ENCODE data around the gene ZNF133. TPM values are rescaled to one million over a fixed set of nuclear protein-coding genes. Genes with fewer than 3 reads are reported as not detected.
"Not testable (repeated sequence)": the region's sequence is repeated elsewhere in the genome, so short reads cannot be mapped to it uniquely, and the experiment has no call there.

ZNF133 gene
- polyA plus RNA-seq, 4 donors = 7.5 to 19.6 (median 10.9) TPM

DNA sequence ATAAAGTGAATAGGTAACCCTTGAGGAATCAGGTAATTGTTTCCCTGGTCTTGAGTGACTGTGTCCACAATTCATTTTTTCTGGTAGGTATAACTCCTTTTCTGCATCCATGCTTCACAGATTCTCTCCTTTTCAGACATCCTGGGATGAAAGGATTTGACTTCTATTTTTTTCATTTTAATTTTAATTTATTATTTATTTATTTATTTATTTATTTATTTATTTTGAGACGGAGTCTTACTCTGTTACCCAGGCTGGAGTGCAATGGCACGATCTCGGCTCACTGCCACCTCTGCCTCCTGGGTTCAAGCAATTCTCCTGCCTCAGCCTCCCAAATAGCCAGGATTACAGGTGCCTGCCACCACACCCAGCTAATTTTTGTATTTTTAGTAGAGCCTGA lies 61.4 kb downstream of the ZNF133 start:
- H3K4me1 ChIP-seq (ENCODE audit: control insufficient read depth in 3 of 3, insufficient read depth in 2 of 3, low read depth in 1 of 3, low read length in 2 of 3); H3K27me3 ChIP-seq (ENCODE audit: control insufficient read depth in 3 of 3, insufficient read depth in 3 of 3, low read length in 3 of 3); H3K9me3 ChIP-seq (ENCODE audit: control insufficient read depth in 2 of 2, insufficient read depth in 1 of 2, low read depth in 1 of 2, low read length in 1 of 2); H3K36me3 ChIP-seq (ENCODE audit: control insufficient read depth in 3 of 3, insufficient read depth in 2 of 3, low read depth in 1 of 3, low read length in 3 of 3); FAIRE-seq; DNase-seq; H3K27ac ChIP-seq (ENCODE audit: low read depth in 1 of 3, low read length in 2 of 3); H3K4me3 ChIP-seq (ENCODE audit: low read depth in 1 of 3, low read length in 3 of 3): not testable (repeated sequence)
- WGBS, 3 donors = 58 to 59% (median 58%) methylated on average over 3 of the region's 3 CpGs

DNA sequence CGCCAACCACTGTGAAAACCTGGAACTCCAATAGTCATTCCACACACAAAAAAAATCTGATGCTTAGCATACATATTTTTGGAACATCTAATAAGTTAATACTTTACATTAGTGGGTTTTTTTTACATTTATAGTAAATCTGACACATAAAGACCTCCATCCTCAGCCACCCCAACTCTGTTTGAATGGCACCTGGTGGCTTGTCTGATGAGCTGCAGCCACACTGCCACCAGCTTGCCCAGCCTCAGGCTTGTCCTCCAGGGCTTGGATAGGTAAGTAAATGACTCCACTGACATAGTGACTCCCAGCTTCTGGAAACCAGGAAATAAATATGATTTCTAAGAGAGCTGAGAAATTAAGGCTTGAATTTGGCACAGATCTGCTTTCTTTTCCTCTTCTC lies 71.5 kb downstream of the ZNF133 start:
- H3K4me1 ChIP-seq (ENCODE audit: control insufficient read depth in 3 of 3, insufficient read depth in 2 of 3, low read depth in 1 of 3, low read length in 2 of 3) = peaks cover 0 to 5% (median 0%) of the 10 kb centered on the region in 3 donors
- no peak overlapping the region for H3K4me3 ChIP-seq (ENCODE audit: low read depth in 1 of 3, low read length in 3 of 3)
- H3K9me3 ChIP-seq (ENCODE audit: control insufficient read depth in 2 of 2, insufficient read depth in 1 of 2, low read depth in 1 of 2, low read length in 1 of 2) = no peaks in the 10 kb centered on the region
- H3K27me3 ChIP-seq (ENCODE audit: control insufficient read depth in 3 of 3, insufficient read depth in 3 of 3, low read length in 3 of 3) = peaks cover 0 to 2% (median 0%) of the 10 kb centered on the region in 3 donors
- FAIRE-seq = no peak
- no peaks in the 10 kb centered on the region for H3K36me3 ChIP-seq (ENCODE audit: control insufficient read depth in 3 of 3, insufficient read depth in 2 of 3, low read depth in 1 of 3, low read length in 3 of 3)
- DNase-seq = no peak
- no peak overlapping the region for H3K27ac ChIP-seq (ENCODE audit: low read depth in 1 of 3, low read length in 2 of 3)
- 78 to 96% (median 95%) methylated on average over 1 of the region's 1 CpG for WGBS, 3 donors

DNA sequence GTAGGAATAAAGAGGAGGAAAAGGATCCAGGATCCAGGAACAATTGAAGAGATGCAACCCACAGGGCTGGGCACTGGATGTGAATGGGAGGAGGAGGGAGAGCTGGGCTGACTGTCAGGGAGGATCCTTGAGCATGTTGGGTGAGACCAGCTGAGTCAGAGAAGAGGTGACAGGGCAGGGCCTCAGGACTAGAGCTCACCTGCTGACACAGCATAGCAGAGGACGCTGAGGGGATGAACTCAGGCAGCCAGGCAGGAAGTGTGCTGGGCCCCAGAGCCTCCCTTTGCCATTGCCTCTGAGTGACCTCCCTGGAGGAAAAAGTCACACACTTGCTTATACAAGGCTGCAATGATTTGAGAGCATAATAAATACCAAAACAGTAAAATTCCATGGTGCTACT lies 72.3 kb downstream of the ZNF133 start:
- DNase-seq = peak in 1 of 2 donors; percentile 72
- Histone ChIP-seq H3K4me3 (ENCODE audit: low read depth in 1 of 3, low read length in 3 of 3) (no peak overlapping the region), H3K27me3 (ENCODE audit: control insufficient read depth in 3 of 3, insufficient read depth in 3 of 3, low read length in 3 of 3) (peaks cover 0 to 2% (median 0%) of the 10 kb centered on the region in 3 donors), H3K27ac (ENCODE audit: low read depth in 1 of 3, low read length in 2 of 3) (no peak overlapping the region), H3K9me3 (ENCODE audit: control insufficient read depth in 2 of 2, insufficient read depth in 1 of 2, low read depth in 1 of 2, low read length in 1 of 2) (no peaks in the 10 kb centered on the region), H3K4me1 (ENCODE audit: control insufficient read depth in 3 of 3, insufficient read depth in 2 of 3, low read depth in 1 of 3, low read length in 2 of 3) (peaks cover 0 to 5% (median 0%) of the 10 kb centered on the region in 3 donors), H3K36me3 (ENCODE audit: control insufficient read depth in 3 of 3, insufficient read depth in 2 of 3, low read depth in 1 of 3, low read length in 3 of 3) (no peaks in the 10 kb centered on the region)
- FAIRE-seq = no peak
- WGBS, 3 donors = 36 to 44% (median 37%) methylated on average over 1 of the region's 1 CpG

DNA sequence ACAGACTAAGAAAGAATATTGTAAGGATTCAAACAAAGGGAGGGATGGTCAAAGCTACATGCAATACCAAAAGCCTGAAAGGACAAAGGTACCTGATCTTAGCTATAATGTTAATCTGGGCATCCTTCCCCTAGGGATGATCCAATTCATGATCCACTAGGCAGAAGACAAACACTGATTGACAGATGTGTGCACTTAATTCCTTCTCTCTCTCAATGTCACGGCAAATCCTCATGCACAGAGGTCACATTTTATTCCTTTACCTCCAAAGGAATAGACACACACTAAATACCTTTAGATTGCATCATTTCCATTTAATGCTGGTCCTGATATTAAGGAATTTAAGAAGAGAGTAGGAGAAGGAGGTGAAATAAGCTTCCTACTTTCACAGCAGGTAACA lies 73.4 kb downstream of the ZNF133 start:
- WGBS, 3 donors = 81 to 91% (median 90%) methylated on average over 1 of the region's 1 CpG
- no peak overlapping the region for H3K4me3 ChIP-seq (ENCODE audit: low read depth in 1 of 3, low read length in 3 of 3)
- no peak for FAIRE-seq

DNA sequence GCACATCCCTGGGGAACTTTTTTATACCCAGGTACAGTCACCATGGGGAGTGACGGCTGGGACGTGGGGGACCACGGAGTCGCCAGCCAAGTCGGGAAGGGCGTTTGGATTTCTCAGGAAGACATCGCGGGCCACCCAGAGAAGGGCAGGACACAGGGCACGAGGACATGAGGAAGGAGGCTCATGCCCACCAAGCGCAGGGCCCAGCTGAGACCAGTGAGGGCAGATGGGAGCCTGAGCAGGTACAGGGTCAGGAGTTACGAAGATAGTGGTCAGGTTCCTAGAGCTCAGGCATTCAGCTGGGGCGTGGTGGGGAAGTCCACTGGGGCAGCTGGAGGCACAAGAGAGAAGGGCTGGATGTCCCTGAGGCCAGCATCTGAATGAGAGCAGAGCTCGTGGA lies 74.6 kb downstream of the ZNF133 start:
- H3K27ac ChIP-seq (ENCODE audit: low read depth in 1 of 3, low read length in 2 of 3) = no peak overlapping the region
- peaks cover 0 to 5% (median 0%) of the 10 kb centered on the region in 3 donors for H3K4me1 ChIP-seq (ENCODE audit: control insufficient read depth in 3 of 3, insufficient read depth in 2 of 3, low read depth in 1 of 3, low read length in 2 of 3)
- no peak overlapping the region for H3K4me3 ChIP-seq (ENCODE audit: low read depth in 1 of 3, low read length in 3 of 3)
- H3K36me3 ChIP-seq (ENCODE audit: control insufficient read depth in 3 of 3, insufficient read depth in 2 of 3, low read depth in 1 of 3, low read length in 3 of 3) = no peaks in the 10 kb centered on the region
- no peaks in the 10 kb centered on the region for H3K27me3 ChIP-seq (ENCODE audit: control insufficient read depth in 3 of 3, insufficient read depth in 3 of 3, low read length in 3 of 3)
- 84 to 88% (median 87%) methylated on average over 13 of the region's 13 CpGs for WGBS, 3 donors
- H3K9me3 ChIP-seq (ENCODE audit: control insufficient read depth in 2 of 2, insufficient read depth in 1 of 2, low read depth in 1 of 2, low read length in 1 of 2) = no peaks in the 10 kb centered on the region
- DNase-seq (no peak), FAIRE-seq (no peak)

More for the DNA sequence above, 73.4 kb downstream of the ZNF133 start:
- Histone ChIP-seq H3K27ac (ENCODE audit: low read depth in 1 of 3, low read length in 2 of 3) (no peak overlapping the region), H3K36me3 (ENCODE audit: control insufficient read depth in 3 of 3, insufficient read depth in 2 of 3, low read depth in 1 of 3, low read length in 3 of 3) (no peaks in the 10 kb centered on the region), H3K9me3 (ENCODE audit: control insufficient read depth in 2 of 2, insufficient read depth in 1 of 2, low read depth in 1 of 2, low read length in 1 of 2) (no peaks in the 10 kb centered on the region), H3K4me1 (ENCODE audit: control insufficient read depth in 3 of 3, insufficient read depth in 2 of 3, low read depth in 1 of 3, low read length in 2 of 3) (peaks cover 0 to 5% (median 0%) of the 10 kb centered on the region in 3 donors), H3K27me3 (ENCODE audit: control insufficient read depth in 3 of 3, insufficient read depth in 3 of 3, low read length in 3 of 3) (peaks cover 0 to 2% (median 0%) of the 10 kb centered on the region in 3 donors)
- peak in 1 of 2 donors; percentile 2 for DNase-seq

DNA sequence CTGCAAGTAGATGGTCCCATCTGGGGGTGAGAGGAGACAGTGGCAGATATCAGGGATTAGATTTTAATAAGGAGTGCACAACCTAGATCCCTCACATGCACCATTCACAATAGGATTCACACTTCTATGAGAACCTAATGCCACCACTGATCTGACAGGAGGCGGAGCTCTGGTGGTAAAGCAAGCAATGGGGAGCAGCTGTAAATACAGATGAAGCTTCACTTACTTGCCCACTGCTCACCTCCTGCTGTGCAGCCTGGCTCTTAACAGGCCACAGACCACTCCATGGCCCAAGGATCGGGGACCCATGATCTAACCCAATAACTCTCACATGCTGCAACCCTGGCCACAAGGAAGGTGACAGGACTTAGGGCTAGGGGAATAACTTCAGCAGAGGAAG lies 75.4 kb downstream of the ZNF133 start:
- Histone ChIP-seq H3K9me3 (ENCODE audit: control insufficient read depth in 2 of 2, insufficient read depth in 1 of 2, low read depth in 1 of 2, low read length in 1 of 2) (no peaks in the 10 kb centered on the region), H3K27me3 (ENCODE audit: control insufficient read depth in 3 of 3, insufficient read depth in 3 of 3, low read length in 3 of 3) (no peaks in the 10 kb centered on the region), H3K36me3 (ENCODE audit: control insufficient read depth in 3 of 3, insufficient read depth in 2 of 3, low read depth in 1 of 3, low read length in 3 of 3) (no peaks in the 10 kb centered on the region), H3K27ac (ENCODE audit: low read depth in 1 of 3, low read length in 2 of 3) (no peak overlapping the region), H3K4me3 (ENCODE audit: low read depth in 1 of 3, low read length in 3 of 3) (no peak overlapping the region), H3K4me1 (ENCODE audit: control insufficient read depth in 3 of 3, insufficient read depth in 2 of 3, low read depth in 1 of 3, low read length in 2 of 3) (peaks cover 0 to 5% (median 0%) of the 10 kb centered on the region in 3 donors)
- 82 to 94% (median 85%) methylated on average over 2 of the region's 2 CpGs for WGBS, 3 donors
- DNase-seq = no peak
- FAIRE-seq = no peak

DNA sequence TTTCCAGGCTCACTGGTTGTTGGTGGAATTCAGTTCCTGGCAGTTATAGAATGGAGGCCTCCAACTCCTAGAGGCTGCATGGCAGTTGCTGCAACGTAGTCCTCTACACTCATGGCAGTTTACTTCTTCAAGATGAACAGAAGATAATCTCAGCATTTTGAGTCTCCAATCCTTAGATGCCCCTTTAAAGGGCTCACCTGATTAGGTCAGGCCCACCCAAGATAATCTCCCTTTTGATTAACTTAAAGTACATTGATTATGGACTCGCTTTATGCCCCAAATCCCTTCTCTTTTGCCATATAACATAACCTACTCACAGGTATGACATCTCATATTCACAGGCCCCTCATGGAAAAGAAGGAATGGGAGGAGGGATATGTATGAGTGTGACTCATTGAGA lies 76.4 kb downstream of the ZNF133 start:
- H3K4me1 ChIP-seq (ENCODE audit: control insufficient read depth in 3 of 3, insufficient read depth in 2 of 3, low read depth in 1 of 3, low read length in 2 of 3) = peaks cover 0 to 5% (median 0%) of the 10 kb centered on the region in 3 donors
- H3K9me3 ChIP-seq (ENCODE audit: control insufficient read depth in 2 of 2, insufficient read depth in 1 of 2, low read depth in 1 of 2, low read length in 1 of 2) = no peaks in the 10 kb centered on the region
- DNase-seq (no peak), FAIRE-seq (no peak)
- H3K27ac ChIP-seq (ENCODE audit: low read depth in 1 of 3, low read length in 2 of 3) = no peak overlapping the region
- no peaks in the 10 kb centered on the region for H3K27me3 ChIP-seq (ENCODE audit: control insufficient read depth in 3 of 3, insufficient read depth in 3 of 3, low read length in 3 of 3)
- 60 to 75% (median 64%) methylated on average over 2 of the region's 2 CpGs for WGBS, 3 donors
- no peak overlapping the region for H3K4me3 ChIP-seq (ENCODE audit: low read depth in 1 of 3, low read length in 3 of 3)
- no peaks in the 10 kb centered on the region for H3K36me3 ChIP-seq (ENCODE audit: control insufficient read depth in 3 of 3, insufficient read depth in 2 of 3, low read depth in 1 of 3, low read length in 3 of 3)

Other genes starting within 250 kb of the ZNF133 start
- 10 to 100 TPM in 2 of 4 donors, 1 to 10 TPM in 2; 7.3 to 23.3 (median 10.5) TPM for gene OVOL2, start 230.6 kb upstream of the ZNF133 start, polyA plus RNA-seq
- gene KAT14, start 150.7 kb upstream of the ZNF133 start, polyA plus RNA-seq = 10 to 100 TPM; 11.8 to 23.2 (median 14.7) TPM
- gene PET117, start 150.7 kb upstream of the ZNF133 start, polyA plus RNA-seq = 10 to 100 TPM; 17.4 to 28.9 (median 27.4) TPM
- gene DZANK1, start 178.5 kb downstream of the ZNF133 start, polyA plus RNA-seq = 1 to 10 TPM in 1 of 4 donors, under 1 TPM in 2, not detected in 1; 0.54 to 1.8 (median 0.85) TPM
- gene POLR3F, start 178.9 kb downstream of the ZNF133 start, polyA plus RNA-seq = 1 to 10 TPM; 4.9 to 8.5 (median 6.7) TPM
- gene RBBP9, start 208.7 kb downstream of the ZNF133 start, polyA plus RNA-seq = 10 to 100 TPM in 1 of 4 donors, 1 to 10 TPM in 3; 5.7 to 24.1 (median 7.2) TPM
- 10 to 100 TPM; 17.2 to 34.1 (median 24.1) TPM for gene SEC23B, start 219.4 kb downstream of the ZNF133 start, polyA plus RNA-seq

Measured in small intestine (tissue), 7 donors.